Dedifferentiated amniotic fluid mesenchymal stem cell (primary cell): Measurements from ENCODE around the gene IFFO2.
A peak's percentile ranks its signal among the peaks of the same experiment; 100 is the strongest.

Experiments used
- DNase-seq: peaks from one replicate; pipeline ENCODE4 v3.0.0-alpha.2; 2016; ENCODE audit errors: extremely low spot score

IFFO2 gene

GRCh38 chr1:18972531-18972930 lies 16.1 kb upstream of the IFFO2 start:
- DNase-seq = no peak

- DNase-seq = no peak
These were observed 14.3 kb upstream of the IFFO2 start for GRCh38 chr1:18970762-18971161.

- DNase-seq = no peak
These were observed 13.9 kb upstream of the IFFO2 start for GRCh38 chr1:18970358-18970757.

GRCh38 chr1:18967066-18967690 lies 10.7 kb upstream of the IFFO2 start:
- DNase-seq = no peak

- DNase-seq = peak; percentile 75
These were observed 9.0 kb upstream of the IFFO2 start for GRCh38 chr1:18965206-18966173.

GRCh38 chr1:18963968-18964367 lies 7.5 kb upstream of the IFFO2 start:
- no peak for DNase-seq

GRCh38 chr1:18962855-18963737 lies 6.6 kb upstream of the IFFO2 start:
- no peak for DNase-seq

- DNase-seq = peak; percentile 18
These were observed 5.7 kb upstream of the IFFO2 start for GRCh38 chr1:18962121-18962721.

GRCh38 chr1:18960821-18961220 lies 4.3 kb upstream of the IFFO2 start:
- no peak for DNase-seq

GRCh38 chr1:18960409-18960808 lies 3.9 kb upstream of the IFFO2 start:
- no peak for DNase-seq

GRCh38 chr1:18959591-18959990 lies 3.1 kb upstream of the IFFO2 start:
- DNase-seq = no peak

GRCh38 chr1:18957532-18958300 lies 1.2 kb upstream of the IFFO2 start:
- DNase-seq = no peak

GRCh38 chr1:18957136-18957521 lies 653 bp upstream of the IFFO2 start:
- DNase-seq = no peak

- no peak for DNase-seq
These were observed 859 bp downstream of the IFFO2 start for GRCh38 chr1:18955441-18956192.

- no peak for DNase-seq
These were observed 1.4 kb downstream of the IFFO2 start for GRCh38 chr1:18955131-18955440.

GRCh38 chr1:18954270-18955071 lies 2.0 kb downstream of the IFFO2 start:
- no peak for DNase-seq

- no peak for DNase-seq
These were observed 2.7 kb downstream of the IFFO2 start for GRCh38 chr1:18953731-18954231.

GRCh38 chr1:18951818-18952391 lies 4.6 kb downstream of the IFFO2 start:
- DNase-seq = no peak

GRCh38 chr1:18951416-18951815 lies 5.1 kb downstream of the IFFO2 start:
- DNase-seq = no peak
